Measurements from ENCODE around the gene SSUH2. TPM values are rescaled to one million over a fixed set of nuclear protein-coding genes. Genes with fewer than 3 reads are reported as not detected.

The SSUH2 gene
- total RNA-seq, result not detected in 2 replicates

GRCh38 chr3:8644748-8645390, at the start of gene SSUH2:
Gene SSUH2, minus strand, starts transcription at chr3:8644798. Its CDS starts 40 bp downstream, at chr3:8644758.

Other genes starting within 250 kb of the SSUH2 start
- 166 and 360 TPM in 2 replicates for gene LMCD1, start 143.0 kb downstream of the SSUH2 start, total RNA-seq
- 1.4 TPM in 1 of 2 replicates, not detected in the other for gene CAV3, start 89.0 kb upstream of the SSUH2 start, total RNA-seq
- 0.34 and 4.2 TPM in 2 replicates for gene OXTR, start 124.8 kb upstream of the SSUH2 start, total RNA-seq

All from pericardium fibroblast (primary cell).